Caco-2 (cell line): ENCODE results near the gene ZNF525. TPM values are rescaled to one million over a fixed set of nuclear protein-coding genes. Genes with fewer than 3 reads are reported as not detected.
"Not testable (repeated sequence)": the region's sequence is repeated elsewhere in the genome, so short reads cannot be mapped to it uniquely, and the experiment has no call there.

Source experiments
- BruUV-seq: library from RNA; stranded (reverse); fragments of 400-500 nt; replicated peaks from 2 replicates; lab custom pipeline; 2021; lab: Mats Ljungman, UMichigan
- CTCF ChIA-PET: fragments of 300-600 bp; sonication (Branson Sonifier 250); formaldehyde crosslinking; loops from one replicate; lab custom pipeline; 2022; ENCODE audit warnings: antibody characterized with exemption; lab: Charles Lee
- POLR2A ChIA-PET: fragments of 300-600 bp; sonication (Branson Sonifier 250); formaldehyde crosslinking; loops from one replicate; lab custom pipeline; 2022; ENCODE audit warnings: antibody characterized with exemption; lab: Charles Lee
- DNase-seq, 2 experiments: peaks; one replicate each; pipeline versions ENCODE4 v3.0.0 to v3.0.0-alpha.2; 2020 to 2022
- H3K27me3 ChIP-seq: replicated peaks from 2 replicates; pipeline ENCODE4 v1.6.0; 2011; ENCODE audit warnings: low read length; ENCODE audit not compliant: control insufficient read depth, insufficient read depth
- H3K36me3 ChIP-seq: 2 replicates; pipeline ENCODE4 v1.5.1; 2011; ENCODE audit warnings: low read length; ENCODE audit not compliant: control insufficient read depth, insufficient read depth
- H3K4me1 ChIP-seq: fragments of 250-450 bp; sonication (Bioruptor Pico); 2 replicates; pipeline ENCODE4 v1.5.1; 2020; ENCODE audit warnings: mild to moderate bottlenecking
- H3K4me3 ChIP-seq: 2 replicates; pipeline ENCODE4 v1.5.1; 2011; ENCODE audit warnings: low read depth, mild to moderate bottlenecking, control low read depth, low read length
- H3K9me3 ChIP-seq: fragments of 250-450 bp; sonication (Bioruptor Pico); 2 replicates; pipeline ENCODE4 v1.5.1; 2020; ENCODE audit warnings: mild to moderate bottlenecking, moderate library complexity
- H3K27ac Mint-ChIP-seq: one replicate; pipeline ENCODE4 v1.8.0; 2022; ENCODE audit warnings: mixed read lengths; ENCODE audit not compliant: unreplicated experiment
- H3K27me3 Mint-ChIP-seq: one replicate; pipeline ENCODE4 v1.8.0; 2022; ENCODE audit warnings: mixed read lengths; ENCODE audit not compliant: insufficient read depth, unreplicated experiment
- H3K36me3 Mint-ChIP-seq: one replicate; pipeline ENCODE4 v1.8.0; 2022; ENCODE audit warnings: mild to moderate bottlenecking, mixed read lengths; ENCODE audit not compliant: insufficient read depth, unreplicated experiment
- H3K4me1 Mint-ChIP-seq: one replicate; pipeline ENCODE4 v1.8.0; 2022; ENCODE audit warnings: low read depth, mixed read lengths; ENCODE audit not compliant: unreplicated experiment
- H3K4me3 Mint-ChIP-seq: one replicate; pipeline ENCODE4 v1.8.0; 2022; ENCODE audit warnings: mild to moderate bottlenecking, moderate library complexity, mixed read lengths; ENCODE audit not compliant: unreplicated experiment
- H3K9me3 Mint-ChIP-seq: one replicate; pipeline ENCODE4 v1.8.0; 2022; ENCODE audit warnings: mixed read lengths; ENCODE audit not compliant: unreplicated experiment
- intact Hi-C: fragments of 100-400 bp; cut with micrococcal nuclease; formaldehyde crosslinking; loops from one replicate; pipeline ENCODE4 v1.10.0; 2022; ENCODE audit not compliant: unreplicated experiment
- total RNA-seq: library from RNA; stranded (reverse); gene quantifications from 2 replicates; pipeline ENCODE4 v1.2.3, GENCODE V29; 2022
- TF ChIP-seq, protein P1 (sequence below), 2 experiments: fragments of 200-600 bp in 1 of 2; IDR thresholded peaks; 1 replicate in 1 of 2; 2 replicates in 1 of 2; pipeline versions ENCODE4 v1.5.1 to v1.8.0; 2011 to 2022; ENCODE audit warnings: antibody characterized with exemption in 1 of 2, control low read depth in 1 of 2, inconsistent platforms in 1 of 2, low read depth in 1 of 2, low read length in 1 of 2, mild to moderate bottlenecking in 1 of 2, moderate library complexity in 1 of 2; ENCODE audit not compliant: insufficient read depth in 1 of 2, severe bottlenecking in 1 of 2, unreplicated experiment in 1 of 2

Gene ZNF525
- total RNA-seq, 1 experiment from 2014 or later = 15.0 TPM

- Histone ChIP-seq H3K36me3 (no peaks in the 10 kb centered on the region; the same call in 1 of the 2 replicates), H3K4me3 (no peak overlapping the region), H3K4me1 (peaks cover 28% of the 10 kb centered on the region), H3K27me3 (no peaks in the 10 kb centered on the region), H3K9me3 (peaks cover 50% of the 10 kb centered on the region)
- ChIA-PET CTCF (no interaction called here), POLR2A (no interaction called here)
- peaks cover 28% of the 10 kb centered on the region for H3K36me3 Mint-ChIP-seq
- no peak overlapping the region for H3K4me3 Mint-ChIP-seq
- intact Hi-C loops = no loop called here
- H3K27ac Mint-ChIP-seq = no peak overlapping the region
- H3K27me3 Mint-ChIP-seq = no peaks in the 10 kb centered on the region
- H3K4me1 Mint-ChIP-seq = peaks cover 8% of the 10 kb centered on the region
- BruUV-seq = no TSS peak
- TF ChIP-seq, protein P1, sequence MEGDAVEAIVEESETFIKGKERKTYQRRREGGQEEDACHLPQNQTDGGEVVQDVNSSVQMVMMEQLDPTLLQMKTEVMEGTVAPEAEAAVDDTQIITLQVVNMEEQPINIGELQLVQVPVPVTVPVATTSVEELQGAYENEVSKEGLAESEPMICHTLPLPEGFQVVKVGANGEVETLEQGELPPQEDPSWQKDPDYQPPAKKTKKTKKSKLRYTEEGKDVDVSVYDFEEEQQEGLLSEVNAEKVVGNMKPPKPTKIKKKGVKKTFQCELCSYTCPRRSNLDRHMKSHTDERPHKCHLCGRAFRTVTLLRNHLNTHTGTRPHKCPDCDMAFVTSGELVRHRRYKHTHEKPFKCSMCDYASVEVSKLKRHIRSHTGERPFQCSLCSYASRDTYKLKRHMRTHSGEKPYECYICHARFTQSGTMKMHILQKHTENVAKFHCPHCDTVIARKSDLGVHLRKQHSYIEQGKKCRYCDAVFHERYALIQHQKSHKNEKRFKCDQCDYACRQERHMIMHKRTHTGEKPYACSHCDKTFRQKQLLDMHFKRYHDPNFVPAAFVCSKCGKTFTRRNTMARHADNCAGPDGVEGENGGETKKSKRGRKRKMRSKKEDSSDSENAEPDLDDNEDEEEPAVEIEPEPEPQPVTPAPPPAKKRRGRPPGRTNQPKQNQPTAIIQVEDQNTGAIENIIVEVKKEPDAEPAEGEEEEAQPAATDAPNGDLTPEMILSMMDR (IDR thresholded peaks at IDR 0.05; ENCODE audit: insufficient read depth in 1 of 2, low read depth in 1 of 2, low read length in 1 of 2, severe bottlenecking in 1 of 2, unreplicated experiment in 1 of 2) = no peak
- peaks cover 11% of the 10 kb centered on the region for H3K9me3 Mint-ChIP-seq
- no peak for DNase-seq
Measured at GRCh38 chr19:53422551-53422950, 57.0 kb downstream of the ZNF525 start.

- Histone ChIP-seq H3K9me3 (peaks cover 44% of the 10 kb centered on the region), H3K4me1 (peaks cover 28% of the 10 kb centered on the region)
- H3K36me3 ChIP-seq, H3K4me3 ChIP-seq, DNase-seq, intact Hi-C loops, H3K4me1 Mint-ChIP-seq, H3K27me3 ChIP-seq, H3K27ac Mint-ChIP-seq, POLR2A ChIA-PET, BruUV-seq, H3K27me3 Mint-ChIP-seq, CTCF ChIA-PET, H3K9me3 Mint-ChIP-seq, H3K4me3 Mint-ChIP-seq: not testable (repeated sequence)
- peaks cover 33% of the 10 kb centered on the region for H3K36me3 Mint-ChIP-seq
Measured at GRCh38 chr19:53423074-53423473, 57.6 kb downstream of the ZNF525 start.

- intact Hi-C loops, H3K27me3 ChIP-seq, H3K4me3 ChIP-seq, H3K36me3 ChIP-seq, POLR2A ChIA-PET, H3K27ac Mint-ChIP-seq, H3K27me3 Mint-ChIP-seq, H3K4me1 Mint-ChIP-seq, H3K9me3 Mint-ChIP-seq: not testable (repeated sequence)
- DNase-seq = peak; percentile 43 to 47
- CTCF ChIA-PET = interaction anchor here (0.6 kb wide), 2 partner anchors 81 to 97 kb away, joined by 3 to 6 read pairs; no protein-coding TSS in a partner anchor
- H3K36me3 Mint-ChIP-seq = peaks cover 35% of the 10 kb centered on the region
- Histone ChIP-seq H3K9me3 (peaks cover 39% of the 10 kb centered on the region), H3K4me1 (peaks cover 28% of the 10 kb centered on the region)
- peak overlapping the region; percentile 38 for H3K4me3 Mint-ChIP-seq
- TSS peak; percentile 51 for BruUV-seq
Measured at GRCh38 chr19:53423680-53424079, 58.2 kb downstream of the ZNF525 start.

DNA sequence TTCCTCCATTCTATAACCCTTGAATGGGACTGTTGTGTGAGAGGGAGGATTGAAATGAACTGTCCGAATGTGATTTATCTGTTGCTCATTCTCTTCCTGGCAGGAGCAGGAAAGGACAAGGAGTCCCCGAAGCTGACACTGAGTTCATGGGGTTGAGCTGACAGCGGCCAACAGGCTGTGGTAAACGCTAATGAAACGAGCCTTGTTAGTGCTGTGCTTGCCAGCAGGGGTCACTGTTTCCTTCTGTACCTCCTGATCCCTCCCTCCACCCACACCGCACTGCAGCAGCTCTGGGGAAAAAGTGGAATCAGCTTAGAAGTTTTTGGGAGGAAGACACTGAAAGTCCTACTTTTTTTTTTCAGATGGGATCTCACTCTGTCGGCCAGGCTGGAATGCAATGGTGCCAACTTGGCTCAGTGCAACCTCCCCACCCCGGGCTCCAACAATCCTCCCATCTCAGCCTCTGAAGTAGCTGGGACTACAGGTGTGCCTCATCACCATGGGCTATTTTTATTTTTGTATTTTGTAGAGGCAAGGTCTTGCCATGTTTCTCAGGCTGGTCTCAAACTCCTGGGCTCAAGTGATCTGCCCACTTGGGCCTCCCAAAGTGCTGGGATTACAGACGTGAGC, 59.6 kb downstream of the ZNF525 start:
- Mint-ChIP-seq H3K27ac (no peak overlapping the region), H3K9me3 (no peaks in the 10 kb centered on the region), H3K4me3 (no peak overlapping the region), H3K36me3 (peaks cover 35% of the 10 kb centered on the region), H3K4me1 (peaks cover 8% of the 10 kb centered on the region), H3K27me3 (no peaks in the 10 kb centered on the region)
- Histone ChIP-seq H3K27me3 (no peaks in the 10 kb centered on the region), H3K4me3 (no peak overlapping the region), H3K9me3 (peaks cover 26% of the 10 kb centered on the region), H3K36me3 (no peaks in the 10 kb centered on the region; the same call in 1 of the 2 replicates), H3K4me1 (peaks cover 21% of the 10 kb centered on the region)
- intact Hi-C loops = no loop called here
- TF ChIP-seq, protein P1 (IDR thresholded peaks at IDR 0.05; ENCODE audit: insufficient read depth in 1 of 2, low read depth in 1 of 2, low read length in 1 of 2, severe bottlenecking in 1 of 2, unreplicated experiment in 1 of 2) = peak in 1 of 2 experiments; percentile 43
- no TSS peak for BruUV-seq
- peak; percentile 50 to 56 for DNase-seq
- ChIA-PET POLR2A (no interaction called here), CTCF (interaction anchor here (0.6 to 1.0 kb wide), 4 partner anchors 9 to 240 kb away, joined by 3 to 4 read pairs (median 4); no protein-coding TSS in a partner anchor)
